SK-N-SH (cell line): ENCODE measurements around the gene RHOJ. TPM values are rescaled to one million over a fixed set of nuclear protein-coding genes. Genes with fewer than 3 reads are reported as not detected.

Experiments used
- CTCF ChIA-PET: fragments of 300-600, 350-600 bp; formaldehyde crosslinking; extraction: SDS; loops from one replicate; lab custom pipeline; 2021; lab: Yijun Ruan, JAX
- POLR2A ChIA-PET: fragments of 350-600 bp; sonication (Branson Sonifier 250); formaldehyde crosslinking; extraction: SDS; loops from one replicate; lab custom pipeline; 2020; ENCODE audit warnings: antibody characterized with exemption, inconsistent platforms; lab: Yijun Ruan, JAX
- DNase-seq: peaks from one replicate; pipeline ENCODE4 v3.0.0; 2012
- H2AFZ ChIP-seq: fragments of 200-600 bp; sonication (generic); 2 replicates; pipeline ENCODE4 v1.8.1; 2016; ENCODE audit warnings: antibody characterized with exemption, mild to moderate bottlenecking, low read depth
- H3F3A ChIP-seq: fragments of 200-600 bp; sonication (generic); replicated peaks from 2 replicates; pipeline ENCODE3; 2016; ENCODE audit warnings: antibody characterized with exemption, mild to moderate bottlenecking; ENCODE audit not compliant: insufficient read depth
- H3K27ac ChIP-seq, 2 experiments: fragments of 200-500 bp in 1 of 2; fragments of 200-600 bp in 1 of 2; sonication (Bioruptor generic) in 1 of 2; sonication (generic), shearing (Covaris generic) in 1 of 2; 2 replicates each; pipeline versions ENCODE4 v1.5.1 to v1.6.1; 2014 to 2016; ENCODE audit warnings: low read depth in 2 of 2, inconsistent platforms in 1 of 2, low read length in 1 of 2, mild to moderate bottlenecking in 1 of 2, mixed read lengths in 1 of 2
- H3K27me3 ChIP-seq: fragments of 200-600 bp; sonication (generic), shearing (Covaris generic); 2 replicates; pipeline ENCODE4 v1.6.1; 2016; ENCODE audit warnings: mixed run types; ENCODE audit not compliant: insufficient read depth
- H3K36me3 ChIP-seq, 2 experiments: fragments of 200-500 bp in 1 of 2; fragments of 200-600 bp in 1 of 2; sonication (Bioruptor generic) in 1 of 2; sonication (generic) in 1 of 2; replicated peaks in 1 of 2; 2 replicates each; pipeline versions ENCODE3 to v1.5.1; 2014 to 2016; ENCODE audit warnings: low read length in 1 of 2, mild to moderate bottlenecking in 1 of 2; ENCODE audit not compliant: insufficient read depth in 2 of 2, control insufficient read depth in 1 of 2
- H3K4me1 ChIP-seq, 2 experiments: fragments of 200-500 bp in 1 of 2; fragments of 200-600 bp in 1 of 2; sonication (Bioruptor generic) in 1 of 2; sonication (generic), shearing (Covaris generic) in 1 of 2; 2 replicates each; pipeline versions ENCODE4 v1.5.1 to v1.6.1; 2014 to 2016; ENCODE audit warnings: low read depth in 1 of 2, low read length in 1 of 2, mixed run types in 1 of 2; ENCODE audit not compliant: insufficient read depth in 2 of 2, control insufficient read depth in 1 of 2
- H3K4me2 ChIP-seq: fragments of 200-600 bp; sonication (generic), shearing (Covaris generic); 2 replicates; pipeline ENCODE4 v1.6.1; 2017; ENCODE audit warnings: mixed run types
- H3K4me3 ChIP-seq, 2 experiments: fragments of 200-500 bp in 1 of 2; fragments of 200-600 bp in 1 of 2; sonication (Bioruptor generic) in 1 of 2; sonication (generic), shearing (Covaris generic) in 1 of 2; 2 replicates each; pipeline versions ENCODE4 v1.5.1 to v1.8.1; 2014 to 2016; ENCODE audit warnings: low read depth in 2 of 2, inconsistent platforms in 1 of 2, low read length in 1 of 2, mild to moderate bottlenecking in 1 of 2, mixed read lengths in 1 of 2, moderate library complexity in 1 of 2
- H3K79me2 ChIP-seq: fragments of 200-600 bp; sonication (generic); 2 replicates; pipeline ENCODE4 v1.8.1; 2017; ENCODE audit warnings: mild to moderate bottlenecking; ENCODE audit not compliant: insufficient read depth
- H3K9ac ChIP-seq: fragments of 200-600 bp; sonication (generic); 2 replicates; pipeline ENCODE4 v1.6.1; 2017; ENCODE audit warnings: mixed run types
- H3K9me2 ChIP-seq: fragments of 200-600 bp; sonication (generic); 2 replicates; pipeline ENCODE4 v1.6.1; 2017; ENCODE audit warnings: mixed run types
- H3K9me3 ChIP-seq: fragments of 200-600 bp; sonication (generic); 2 replicates; pipeline ENCODE4 v1.6.1; 2017; ENCODE audit warnings: mixed run types, mild to moderate bottlenecking, moderate library complexity
- H4K20me1 ChIP-seq: fragments of 200-600 bp; sonication (generic); 2 replicates; pipeline ENCODE4 v1.6.1; 2017; ENCODE audit warnings: mild to moderate bottlenecking, mixed run types; ENCODE audit not compliant: insufficient read depth
- CHD2 ChIP-seq: fragments of 150-350 bp; IDR thresholded peaks from 2 replicates; pipeline ENCODE4 v1.6.1; 2018; ENCODE audit warnings: low read length; ENCODE audit not compliant: partially characterized antibody
- EP300 ChIP-seq, 2 experiments: IDR thresholded peaks; 2 replicates each; pipeline versions ENCODE4 v1.4.0 to v1.6.1; 2012; ENCODE audit warnings: borderline replicate concordance in 1 of 2, low read depth in 1 of 2, low read length in 1 of 2
- FOSL2 ChIP-seq: IDR thresholded peaks from 2 replicates; pipeline ENCODE4 v1.4.0; 2012; ENCODE audit warnings: low read depth, mild to moderate bottlenecking, moderate library complexity, borderline replicate concordance
- FOXJ3 ChIP-seq: sonication (generic); formaldehyde crosslinking; IDR thresholded peaks from 2 replicates; pipeline ENCODE4 v1.5.1; 2020; ENCODE audit warnings: mild to moderate bottlenecking, missing genetic modification reagents
- FOXM1 ChIP-seq: IDR thresholded peaks from 2 replicates; pipeline ENCODE4 v1.4.0; 2012; ENCODE audit warnings: low read depth, mild to moderate bottlenecking
- GATA2 ChIP-seq: sonication (generic); formaldehyde crosslinking; IDR thresholded peaks from 2 replicates; pipeline ENCODE4 v1.5.0; 2020; ENCODE audit warnings: mild to moderate bottlenecking, missing genetic modification reagents
- JUND ChIP-seq: IDR thresholded peaks from 2 replicates; pipeline ENCODE4 v1.4.0; 2012
- MAX ChIP-seq: IDR thresholded peaks from 2 replicates; pipeline ENCODE4 v1.4.0; 2012; ENCODE audit warnings: low read depth
- NFIC ChIP-seq: IDR thresholded peaks from 2 replicates; pipeline ENCODE4 v1.4.0; 2012; ENCODE audit warnings: borderline replicate concordance
- REST ChIP-seq: IDR thresholded peaks from 2 replicates; pipeline ENCODE4 v1.6.1; 2012; ENCODE audit warnings: mild to moderate bottlenecking, low read depth, low read length, moderate library complexity
- SMC3 ChIP-seq: IDR thresholded peaks from 2 replicates; pipeline ENCODE4 v1.6.1; 2012; ENCODE audit warnings: low read depth, low read length, improper control_type of control experiment
- TAF1 ChIP-seq: IDR thresholded peaks from 2 replicates; pipeline ENCODE4 v1.6.1; 2012; ENCODE audit warnings: low read depth, mild to moderate bottlenecking, low read length, moderate library complexity, borderline replicate concordance
- TCF12 ChIP-seq: IDR thresholded peaks from 2 replicates; pipeline ENCODE4 v1.4.0; 2012
- USF1 ChIP-seq: IDR thresholded peaks from 2 replicates; pipeline ENCODE4 v1.4.0; 2012; ENCODE audit warnings: low read depth, borderline replicate concordance
- YY1 ChIP-seq: IDR thresholded peaks from 2 replicates; pipeline ENCODE4 v1.4.0; 2012; ENCODE audit warnings: low read depth, mild to moderate bottlenecking
- ZBTB33 ChIP-seq: IDR thresholded peaks from 2 replicates; pipeline ENCODE4 v1.4.0; 2012; ENCODE audit warnings: low read depth, borderline replicate concordance
- WGBS: methylation state at CpG from one replicate; pipeline ENCODE4 v1.1.6; 2017; ENCODE audit warnings: low lambda C conversion rate; 5-methylcytosine and 5-hydroxymethylcytosine counted together
- polyA plus RNA-seq, 3 experiments: library from polyadenylated mRNA; depleted of rRNA; stranded (reverse); fragments of >200 nt; gene quantifications; 2 replicates each; pipeline ENCODE4 v1.2.3, GENCODE V29; 2012

RHOJ gene
- polyA plus RNA-seq, 1 of the 3 experiments (the other 2 are of a cell fraction), result 12.1 TPM

GRCh38 chr14:63322897-63323573 is 118.8 kb downstream of the RHOJ start (continued):
- no peak for TF ChIP-seq REST
- TF ChIP-seq GATA2 (CRISPR knock-in tag), result no peak
- TF ChIP-seq FOXM1, result no peak
- no peak for TF ChIP-seq MAX

GRCh38 chr14:63326840-63327239 is 122.6 kb downstream of the RHOJ start:
- Histone ChIP-seq H4K20me1 (no peaks in the 10 kb centered on the region), H3K27me3 (no peaks in the 10 kb centered on the region; the same call in 1 of the 2 replicates), H3F3A (no peaks in the 10 kb centered on the region), H3K9me2 (no peaks in the 10 kb centered on the region), H3K27ac (no peak overlapping the region), H3K9me3 (no peaks in the 10 kb centered on the region), H3K79me2 (no peaks in the 10 kb centered on the region), H3K9ac (no peak overlapping the region), H3K4me3 (no peak overlapping the region), H3K4me1 (peaks cover 0 to 5% of the 10 kb centered on the region in 2 experiments; a peak in 1 of 4 replicates), H3K4me2 (no peak overlapping the region), H2AFZ (no peak overlapping the region), H3K36me3 (no peaks in the 10 kb centered on the region)
- 65% methylated on average over 5 of the region's 5 CpGs for WGBS
- TF ChIP-seq JUND, result no peak
- no peak for TF ChIP-seq FOSL2
- TF ChIP-seq NFIC, result no peak
- TF ChIP-seq CHD2, result no peak
- no peak for TF ChIP-seq FOXJ3 (CRISPR knock-in tag)
- no peak for TF ChIP-seq EP300 (IDR thresholded peaks at IDR 0.05; ENCODE audit: borderline replicate concordance in 1 of 2, low read depth in 1 of 2, low read length in 1 of 2)
- no peak for TF ChIP-seq ZBTB33
- TF ChIP-seq TCF12, result no peak
- TF ChIP-seq TAF1, result no peak
- no peak for TF ChIP-seq USF1
- TF ChIP-seq REST, result no peak
- TF ChIP-seq SMC3, result no peak
- TF ChIP-seq YY1, result no peak
- no peak for DNase-seq
- ChIA-PET CTCF (no interaction called here), POLR2A (no interaction called here)
